Measurements from ENCODE around the gene JAML.
"Not testable (repeated sequence)": the region's sequence is repeated elsewhere in the genome, so short reads cannot be mapped to it uniquely, and the experiment has no call there.

JAML gene

GRCh38 chr11:118186346-118187107 lies 38.3 kb downstream of the JAML start:
- intact Hi-C loops (cut with DNase I; ENCODE audit: low total_unique reads) = no loop called here
- H3K27ac ChIP-seq = no peak overlapping the region
- no peaks in the 10 kb centered on the region for H3K4me1 ChIP-seq
- H3K9me3 ChIP-seq = peaks cover 0 to 3% (median 0%) of the 10 kb centered on the region in 3 donors
- H3K4me3 ChIP-seq = no peak overlapping the region
- TF ChIP-seq CTCF (IDR thresholded peaks at IDR 0.05) = no peak
- H3K36me3 ChIP-seq = no peaks in the 10 kb centered on the region
- H3K27me3 ChIP-seq = peaks cover 0 to 32% of the 10 kb centered on the region in 2 donors
- peak in 1 of 2 donors; percentile 17 for DNase-seq

GRCh38 chr11:118184784-118185579 lies 39.8 kb downstream of the JAML start:
- H3K36me3 ChIP-seq = no peaks in the 10 kb centered on the region
- TF ChIP-seq CTCF (IDR thresholded peaks at IDR 0.05) = no peak
- peak in 1 of 2 donors; percentile 40 for DNase-seq
- peaks cover 0 to 32% of the 10 kb centered on the region in 2 donors for H3K27me3 ChIP-seq
- H3K27ac ChIP-seq = no peak overlapping the region
- H3K4me3 ChIP-seq = no peak overlapping the region
- intact Hi-C loops (cut with DNase I; ENCODE audit: low total_unique reads) = no loop called here
- peaks cover 0 to 8% (median 3%) of the 10 kb centered on the region in 4 donors for H3K4me1 ChIP-seq
- no peaks in the 10 kb centered on the region for H3K9me3 ChIP-seq

- intact Hi-C loops (cut with DNase I; ENCODE audit: low total_unique reads) = not testable (repeated sequence)
Observed at GRCh38 chr11:118183691-118184090, 41.1 kb downstream of the JAML start.

GRCh38 chr11:118180300-118180703 lies 44.5 kb downstream of the JAML start:
- Histone ChIP-seq H3K27me3 (peaks cover 0 to 39% of the 10 kb centered on the region in 2 donors), H3K4me1 (peaks cover 0 to 9% (median 3%) of the 10 kb centered on the region in 4 donors), H3K4me3 (no peak overlapping the region), H3K36me3 (no peaks in the 10 kb centered on the region), H3K27ac (no peak overlapping the region), H3K9me3 (no peaks in the 10 kb centered on the region)
- peak; percentile 38 to 61 for DNase-seq
- intact Hi-C loops (cut with DNase I; ENCODE audit: low total_unique reads) = no loop called here
- no peak for TF ChIP-seq CTCF (IDR thresholded peaks at IDR 0.05)

More at GRCh38 chr11:118183691-118184090, 41.1 kb downstream of the JAML start:
- H3K4me3 ChIP-seq, H3K9me3 ChIP-seq, H3K4me1 ChIP-seq, H3K36me3 ChIP-seq, H3K27ac ChIP-seq: not testable (repeated sequence)
- DNase-seq = peak in 1 of 2 donors; percentile 20
- peaks cover 0 to 38% of the 10 kb centered on the region in 2 donors for H3K27me3 ChIP-seq

DNA sequence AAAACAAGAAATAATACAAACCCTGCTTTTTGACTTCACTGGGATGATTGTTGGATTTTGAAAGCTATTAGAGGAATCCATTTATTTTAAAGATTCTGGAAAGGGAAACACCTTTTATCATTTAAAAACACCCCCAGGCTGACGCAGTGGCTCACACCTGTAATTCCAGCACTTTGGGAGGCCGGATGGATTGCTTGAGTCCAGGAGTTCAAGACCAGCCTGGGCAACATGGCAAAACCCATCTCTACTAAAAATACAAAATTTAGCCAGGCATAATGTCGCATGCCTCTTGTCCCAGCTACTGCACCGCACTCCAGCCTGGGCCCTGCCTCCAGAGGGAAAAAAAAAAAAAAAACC lies 48.1 kb downstream of the JAML start:
- peaks cover 0 to 51% of the 10 kb centered on the region in 2 donors for H3K27me3 ChIP-seq
- DNase-seq = no peak
- no peak overlapping the region for H3K4me3 ChIP-seq
- TF ChIP-seq CTCF (IDR thresholded peaks at IDR 0.05) = no peak
- intact Hi-C loops (cut with DNase I; ENCODE audit: low total_unique reads) = no loop called here
- H3K27ac ChIP-seq = no peak overlapping the region
- no peaks in the 10 kb centered on the region for H3K9me3 ChIP-seq
- H3K4me1 ChIP-seq = peaks cover 0 to 11% (median 4%) of the 10 kb centered on the region in 4 donors
- no peaks in the 10 kb centered on the region for H3K36me3 ChIP-seq
